Retina (tissue), 1 donor: Measurements from ENCODE around the gene ANKEF1.
"Not testable (repeated sequence)": the region's sequence is repeated elsewhere in the genome, so short reads cannot be mapped to it uniquely, and the experiment has no call there.

Experiments
- DNase-seq: peaks from one replicate; pipeline ENCODE4 v3.0.0-alpha.2; 2016

ANKEF1 gene

DNA sequence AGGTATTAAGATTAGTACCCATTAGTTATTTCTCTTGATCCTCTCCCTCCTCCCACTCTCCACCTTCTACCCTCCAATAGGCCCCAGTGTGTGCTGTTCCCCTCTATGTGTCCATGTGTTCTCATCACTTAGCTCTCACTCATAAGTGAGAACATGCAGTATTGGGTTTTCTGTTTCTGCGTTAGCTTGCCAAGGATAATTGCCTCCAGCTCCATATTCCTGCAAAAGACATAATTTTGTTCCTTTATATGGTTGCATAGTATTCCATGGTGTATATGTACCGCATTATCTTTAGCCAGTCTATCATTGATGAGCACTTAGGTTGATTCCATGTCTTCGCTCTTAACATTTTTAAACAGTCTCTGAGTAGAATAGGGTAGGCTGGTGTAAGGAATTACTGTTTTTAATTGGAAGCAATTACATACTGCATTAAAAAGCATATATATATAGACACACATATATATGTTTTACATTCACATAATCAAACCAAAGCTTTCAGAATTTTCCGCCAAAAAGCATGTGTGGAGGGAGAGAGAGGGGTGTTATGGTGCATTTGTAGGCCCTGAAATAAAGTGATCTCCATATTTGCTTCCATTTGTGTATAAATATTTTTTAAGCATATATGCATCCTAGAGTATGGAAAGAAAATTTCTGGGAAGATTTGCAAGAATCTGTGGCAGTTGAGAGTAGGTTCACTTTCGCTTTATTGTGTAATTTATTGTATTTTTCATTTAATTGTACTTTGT lies 709 bp upstream of the ANKEF1 start:
- no peak for DNase-seq

DNA sequence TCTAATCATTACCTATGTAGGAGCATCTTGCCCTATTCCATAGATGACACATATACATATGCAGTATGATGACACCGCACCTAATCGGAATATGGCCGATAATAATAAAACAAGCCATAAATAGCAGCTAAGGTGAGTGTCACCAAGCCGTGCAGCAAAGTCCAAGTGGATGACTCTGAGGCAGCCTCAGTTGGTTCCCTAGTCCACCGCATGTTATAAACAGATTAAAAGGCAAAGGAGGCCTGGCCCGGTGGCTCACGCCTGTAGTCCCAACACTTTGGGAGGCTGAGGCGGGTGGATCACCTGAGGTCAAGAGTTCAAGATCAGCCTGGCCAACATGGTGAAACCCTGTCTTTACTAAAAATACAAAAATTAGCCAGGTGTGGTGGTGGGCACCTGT lies 1.5 kb downstream of the ANKEF1 start:
- not testable (repeated sequence) for DNase-seq

DNA sequence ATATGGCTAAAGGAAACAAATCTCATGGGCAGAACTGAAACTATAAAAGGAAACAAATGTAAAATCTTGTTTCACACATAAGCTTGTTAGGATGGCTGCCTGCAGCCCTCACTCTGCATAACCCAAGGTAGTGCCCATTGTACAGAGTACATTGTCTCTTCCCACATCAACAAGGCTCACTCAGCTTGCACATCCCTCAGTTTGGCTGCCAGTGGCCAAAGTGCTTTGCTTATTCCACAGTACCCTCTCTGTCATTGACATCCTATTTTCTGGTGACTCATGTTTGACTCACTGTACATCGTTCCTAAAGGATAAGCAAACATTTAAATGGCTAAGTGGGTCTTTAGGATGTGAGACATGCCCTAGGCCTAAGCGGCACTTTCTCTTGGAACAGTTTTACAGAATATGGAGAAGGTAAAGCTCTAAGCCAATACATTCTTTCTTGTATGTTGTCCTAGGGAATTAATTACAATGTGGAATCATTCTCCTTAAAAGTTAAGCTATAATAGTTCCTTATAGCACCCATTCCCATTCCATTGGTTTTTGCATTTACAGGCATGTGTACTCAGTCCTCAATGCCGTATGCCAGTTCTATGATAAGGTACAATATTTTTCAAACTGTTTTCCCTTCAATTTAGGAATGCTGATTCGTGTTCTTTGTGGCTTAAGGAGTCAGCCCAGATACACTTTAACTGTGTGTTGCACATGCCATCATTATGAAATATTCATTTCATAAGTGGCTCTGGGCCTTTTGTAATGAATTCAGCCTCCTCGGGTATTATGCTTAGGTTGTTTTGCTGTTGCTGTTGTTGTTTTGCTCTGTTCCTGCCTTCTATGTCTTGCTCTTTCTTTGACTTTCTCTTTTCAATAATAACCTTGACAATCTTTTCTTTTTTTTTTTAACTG lies 5.5 kb downstream of the ANKEF1 start:
- no peak for DNase-seq

DNA sequence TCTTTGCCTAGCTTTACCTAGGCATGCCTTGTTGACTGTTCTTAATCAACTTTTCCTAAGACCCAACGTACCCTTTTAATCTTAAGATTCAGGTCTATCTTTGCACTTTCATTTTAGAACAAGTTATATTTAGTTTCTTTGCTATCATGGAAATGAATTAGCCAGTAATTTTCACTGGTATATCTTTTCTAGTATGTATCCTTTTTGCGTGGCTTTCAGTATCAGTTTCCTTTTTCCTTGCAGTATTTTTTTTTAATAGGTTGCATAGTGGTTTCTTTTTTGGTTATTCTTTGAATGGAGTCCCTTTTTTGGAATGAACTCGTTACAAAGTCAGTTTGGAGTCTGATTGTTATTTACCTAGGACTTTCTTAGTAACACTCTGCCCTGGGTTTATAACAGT lies 7.3 kb downstream of the ANKEF1 start:
- DNase-seq, result no peak

DNA sequence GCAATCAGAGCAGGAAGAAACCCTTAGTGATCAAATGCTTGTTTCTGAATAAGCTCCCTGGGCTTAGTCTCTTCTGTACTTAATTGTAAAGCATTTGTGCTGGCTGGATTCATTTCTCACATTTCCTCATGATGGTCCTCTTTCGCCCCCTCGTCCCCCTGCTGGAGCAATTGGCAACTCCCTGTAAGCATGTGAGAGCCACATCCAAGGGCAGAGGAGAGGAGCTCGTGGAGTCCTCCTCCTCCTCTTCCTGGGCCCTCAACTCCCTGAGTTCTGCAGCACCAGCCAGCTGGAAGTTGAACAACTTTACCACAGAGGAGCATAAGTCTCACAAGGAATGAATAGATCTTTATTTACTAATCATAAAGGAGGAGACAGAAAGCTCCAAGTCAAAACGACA lies 12.6 kb downstream of the ANKEF1 start:
- DNase-seq, result no peak

DNA sequence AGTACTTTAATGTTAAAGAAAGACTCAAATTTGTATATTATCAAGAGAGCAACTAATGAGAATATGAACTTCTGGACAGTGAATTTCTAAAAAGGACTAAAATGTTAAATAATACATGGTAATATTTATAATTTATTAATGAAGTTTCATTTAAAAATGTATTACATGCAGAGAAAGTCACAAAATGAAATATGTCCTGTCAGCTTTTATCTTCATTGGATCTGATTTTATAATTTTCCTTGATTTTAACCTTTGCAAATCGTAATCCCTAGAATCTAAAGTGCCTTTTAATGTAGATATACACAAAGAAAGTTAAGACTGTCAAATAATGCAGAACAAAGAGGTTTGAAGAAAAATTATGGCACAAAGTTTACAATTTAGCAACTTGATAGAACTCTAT lies 16.4 kb downstream of the ANKEF1 start:
- no peak for DNase-seq

DNA sequence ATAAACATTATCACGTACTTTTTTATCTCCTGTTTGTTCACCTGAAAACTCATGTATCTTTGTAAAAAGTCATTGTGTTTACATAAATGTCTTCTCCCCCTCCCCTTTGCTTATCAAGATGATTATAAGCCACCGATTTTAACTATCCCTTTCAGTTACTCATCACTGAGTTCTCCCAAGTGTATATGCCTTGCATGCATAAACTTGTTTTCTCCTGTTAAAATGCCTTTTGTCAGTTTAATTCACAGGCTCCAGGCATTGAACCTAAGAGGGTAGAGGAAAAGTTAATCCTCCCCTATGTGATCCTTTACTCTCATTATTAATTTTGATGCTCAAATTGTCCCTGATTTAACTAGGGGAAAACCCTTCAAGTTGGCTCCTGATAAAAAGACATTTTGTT lies 24.2 kb downstream of the ANKEF1 start:
- no peak for DNase-seq

DNA sequence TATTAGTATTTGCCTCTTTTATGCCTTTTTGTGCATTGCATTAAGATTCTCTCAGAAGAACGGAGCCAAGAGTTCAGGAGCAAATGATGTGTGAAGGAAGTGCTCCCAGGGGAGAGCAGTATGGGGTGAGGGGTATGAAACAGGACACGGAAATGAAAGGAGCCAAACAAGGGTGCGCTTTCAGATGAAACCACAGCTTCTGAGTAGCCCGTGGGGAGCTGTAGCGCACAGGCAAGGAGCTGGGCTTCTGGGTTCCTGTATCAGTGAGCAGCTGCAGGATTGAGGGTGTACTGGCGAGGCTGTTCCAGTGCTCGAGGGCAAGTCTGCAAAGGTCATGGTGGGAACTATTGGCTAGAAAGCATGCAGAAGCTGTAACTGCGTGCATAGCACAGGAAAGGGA lies 25.4 kb downstream of the ANKEF1 start:
- DNase-seq, result peak; percentile 56

DNA sequence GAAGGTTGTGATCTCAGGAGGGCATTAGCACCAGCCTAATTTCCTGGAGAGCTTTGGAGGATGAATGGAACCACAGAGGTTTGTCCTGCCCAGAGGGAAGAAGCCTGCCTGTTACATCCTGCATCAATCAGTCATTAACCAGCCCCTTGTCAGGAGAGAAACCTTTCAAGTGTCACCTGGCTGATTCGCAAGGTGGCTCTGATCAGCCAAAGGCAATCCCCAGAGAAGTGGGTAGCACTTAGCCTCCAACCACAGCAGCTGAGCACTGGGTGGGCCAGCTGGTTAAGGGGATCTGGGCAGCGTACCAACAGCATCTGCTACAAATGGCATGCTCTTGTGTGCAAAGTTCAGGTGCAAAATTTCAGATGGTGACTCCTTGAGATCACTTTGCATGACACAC lies 26.9 kb downstream of the ANKEF1 start:
- peak; percentile 33 for DNase-seq

DNA sequence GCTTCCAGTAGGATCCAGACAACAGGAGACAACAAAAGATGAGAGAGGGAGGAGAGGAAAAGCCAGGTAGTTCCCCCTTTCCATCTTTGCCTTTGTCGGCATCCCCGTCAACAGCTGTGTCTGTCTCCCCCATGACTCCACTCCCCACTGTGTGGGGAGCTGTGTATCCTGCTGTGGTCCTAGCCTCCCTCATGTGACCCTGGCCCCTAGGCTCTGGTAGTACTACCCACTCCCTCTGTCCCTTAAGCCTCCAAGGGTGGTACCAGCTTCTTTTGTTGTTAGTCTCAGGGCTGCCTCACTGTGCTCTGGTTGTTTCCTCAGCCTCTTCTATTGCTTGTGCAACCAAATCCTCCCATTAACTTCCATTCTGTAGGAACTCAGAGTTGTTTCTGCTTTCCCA lies 28.7 kb downstream of the ANKEF1 start:
- DNase-seq, result no peak

DNA sequence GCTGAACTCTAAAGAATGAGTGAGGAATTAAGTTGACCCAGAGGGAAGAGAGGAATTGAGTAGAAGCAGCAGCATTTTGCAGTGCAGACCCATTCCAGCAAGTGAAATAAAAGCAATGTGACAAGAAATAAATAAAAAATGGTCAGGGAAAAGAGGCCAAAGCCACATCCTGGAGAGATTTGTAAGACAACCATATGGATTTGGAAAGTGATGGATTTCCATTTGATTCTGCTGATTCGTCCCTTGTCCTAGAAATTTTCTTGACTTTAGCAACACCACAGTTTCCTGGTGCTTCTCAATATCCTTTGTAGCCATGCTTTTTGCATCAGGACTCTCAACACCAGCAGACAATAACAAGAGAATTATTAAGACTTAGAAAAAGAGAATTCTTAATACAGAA lies 29.8 kb downstream of the ANKEF1 start:
- no peak for DNase-seq

DNA sequence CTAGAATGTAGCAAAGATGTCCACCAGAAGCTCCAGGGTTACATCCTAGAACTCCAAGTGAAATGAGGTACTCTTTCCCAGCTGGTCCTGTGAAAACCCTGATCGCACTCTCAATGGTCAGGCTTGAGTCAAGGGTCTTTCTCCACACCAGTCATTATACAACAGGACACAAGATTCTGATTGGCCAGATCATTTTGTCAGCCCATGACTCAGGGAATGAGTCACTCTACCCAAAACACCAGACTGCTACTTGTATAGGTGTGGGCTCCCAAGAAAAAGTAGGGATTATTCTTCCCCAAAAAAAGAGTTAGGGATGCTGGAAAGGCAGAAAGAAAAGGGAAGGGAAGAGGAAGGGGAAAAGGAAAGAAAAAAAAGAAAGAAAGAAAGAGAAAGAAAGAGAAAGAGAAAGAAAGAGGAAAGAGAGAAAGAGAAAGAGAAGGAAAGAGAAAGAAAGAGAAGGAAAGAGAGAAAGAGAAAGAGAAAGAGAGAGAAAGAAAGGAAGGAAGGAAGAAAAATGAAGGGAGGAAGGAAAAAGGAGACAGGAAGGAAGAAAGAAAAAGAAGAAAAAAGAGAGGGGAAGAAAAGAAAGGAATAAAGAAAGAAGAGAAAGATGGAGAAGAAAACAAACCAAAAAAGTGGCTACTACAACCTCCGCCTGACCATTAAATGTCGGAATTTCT lies 30.5 kb downstream of the ANKEF1 start:
- no peak for DNase-seq

DNA sequence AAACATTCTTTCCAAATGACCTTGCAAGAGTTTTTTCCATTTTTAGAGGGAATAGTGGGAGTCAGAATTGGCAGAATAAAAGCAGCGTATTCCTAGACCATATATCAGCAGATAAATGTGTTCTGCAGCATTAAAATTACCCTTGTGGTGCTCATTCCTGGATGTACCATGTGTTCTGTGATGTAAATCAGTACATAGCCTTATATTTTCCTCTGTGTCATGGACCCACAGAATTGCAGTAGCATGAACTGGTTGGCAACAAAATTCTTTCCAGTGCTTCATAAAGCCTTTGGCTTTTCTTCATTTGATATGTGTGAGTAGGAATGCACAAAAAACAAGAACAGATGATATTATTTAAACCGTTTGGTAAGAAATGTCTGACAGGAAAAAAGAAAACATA lies 32.5 kb downstream of the ANKEF1 start:
- DNase-seq, result no peak

DNA sequence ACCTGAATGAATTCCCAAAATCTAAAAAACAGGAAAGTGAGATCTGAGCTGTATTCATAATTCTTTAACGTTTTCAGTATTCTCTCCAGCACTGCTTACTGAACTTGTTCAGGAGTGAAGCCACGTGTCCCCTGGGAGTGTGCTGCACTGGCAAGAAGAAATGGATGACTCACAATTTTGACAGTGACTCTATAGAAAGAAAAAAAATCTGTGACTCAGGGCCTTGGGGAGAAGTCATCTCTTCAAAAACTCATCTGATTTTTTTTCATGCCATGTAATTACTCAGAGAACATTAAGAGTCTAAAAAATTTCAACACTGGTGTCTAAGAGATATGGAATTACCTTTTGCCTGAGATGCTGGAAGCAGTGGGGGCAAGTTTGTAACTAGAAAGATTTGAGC lies 39.7 kb downstream of the ANKEF1 start:
- no peak for DNase-seq

DNA sequence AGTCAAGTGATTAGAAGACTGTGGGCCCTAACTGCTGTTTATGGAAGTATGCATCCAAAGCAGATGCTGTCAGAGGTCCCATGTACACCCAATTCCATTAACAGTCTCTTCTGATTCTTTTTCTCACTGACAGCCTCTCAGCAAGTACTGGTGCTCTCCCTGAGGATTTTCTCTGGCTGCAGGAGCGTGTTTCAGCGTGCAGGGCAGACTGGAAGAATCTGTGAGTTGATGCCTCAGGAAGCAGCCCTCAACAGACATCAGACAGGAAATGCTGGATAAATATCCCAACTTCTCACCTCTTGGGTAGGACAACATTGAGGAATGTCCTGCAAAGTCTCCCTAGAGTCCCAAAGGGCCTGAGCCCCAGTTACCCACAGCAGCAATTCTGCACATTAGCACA lies 40.8 kb downstream of the ANKEF1 start:
- no peak for DNase-seq

DNA sequence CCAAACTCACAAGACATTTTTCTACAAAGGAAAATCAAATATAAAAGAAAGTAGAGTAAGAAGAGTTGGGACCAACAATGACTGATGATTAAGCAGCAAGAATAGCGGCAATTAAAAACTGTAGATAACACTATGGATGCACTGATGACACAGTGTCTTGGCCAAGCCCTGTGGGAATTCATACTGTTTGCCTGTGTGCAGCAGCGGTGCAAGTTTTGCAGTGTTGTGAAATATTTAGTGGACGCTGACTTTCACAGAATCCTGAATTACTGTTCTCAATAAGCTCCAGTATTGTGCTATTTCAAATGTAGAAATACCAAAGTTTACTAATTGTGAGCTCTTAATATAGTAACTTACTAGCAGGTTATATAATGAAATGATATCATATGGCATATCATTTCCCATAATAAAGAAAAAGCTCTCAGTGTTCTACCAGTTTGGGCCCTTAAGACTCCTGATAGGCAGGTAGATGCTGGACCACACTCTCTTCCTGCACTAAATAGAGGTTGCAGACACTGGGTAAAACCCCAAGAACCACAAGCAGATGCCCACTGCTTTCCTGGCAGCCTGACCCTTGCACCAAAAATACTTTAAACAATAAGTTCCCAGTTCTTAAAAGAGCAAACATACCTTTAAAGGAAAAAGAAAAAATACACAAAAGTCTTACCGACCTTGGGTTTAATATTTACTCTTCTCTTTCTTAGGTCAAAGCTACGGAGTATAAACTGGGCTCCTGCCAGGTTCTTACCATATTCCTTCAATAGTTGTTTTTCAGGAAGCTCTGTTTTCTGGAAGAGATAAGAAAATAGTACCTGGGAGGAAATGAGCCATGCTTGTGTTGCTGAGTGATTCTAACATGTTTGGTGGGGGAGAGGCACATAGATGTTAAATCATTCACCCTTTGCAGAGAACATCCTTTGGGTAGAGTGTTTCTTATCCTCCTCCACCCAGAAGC lies 41.6 kb downstream of the ANKEF1 start:
- DNase-seq, result no peak

DNA sequence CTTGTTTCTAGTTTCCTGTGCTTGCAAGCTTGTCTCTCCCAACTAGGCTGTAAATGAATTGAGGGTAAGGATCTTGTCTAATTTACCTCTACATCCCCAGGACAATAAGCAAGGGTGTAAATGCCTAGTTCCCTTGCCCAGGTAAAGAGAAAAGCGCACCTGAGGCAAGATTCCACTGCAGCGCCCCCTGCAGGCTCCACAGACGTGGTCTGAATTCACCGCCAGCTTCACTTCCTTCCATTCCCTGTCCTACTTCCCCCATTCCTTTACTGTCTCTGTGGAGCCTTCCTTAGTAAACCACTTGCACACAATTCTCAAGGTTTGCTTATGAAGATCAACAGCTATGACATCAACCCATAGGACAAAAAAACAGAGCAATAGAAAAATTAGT lies 42.3 kb downstream of the ANKEF1 start:
- DNase-seq, result no peak

DNA sequence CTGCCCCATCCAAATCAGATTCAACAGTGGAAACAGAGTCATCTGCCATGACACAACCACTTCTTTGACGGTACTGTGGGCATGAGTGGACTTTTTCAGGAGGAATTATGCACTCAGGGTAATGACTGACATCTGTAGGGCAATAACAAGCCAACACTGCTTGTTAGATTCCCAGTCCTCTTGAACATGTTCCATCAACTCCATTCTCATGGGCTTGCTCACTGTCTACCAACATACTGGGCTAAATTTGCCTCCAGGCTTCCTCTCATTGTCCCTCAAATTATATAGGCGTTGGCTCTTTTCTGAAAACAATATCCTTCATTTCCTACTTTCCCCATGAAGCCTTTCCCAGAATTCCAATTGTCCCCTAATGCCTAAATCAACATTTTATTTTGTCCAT lies 43.1 kb downstream of the ANKEF1 start:
- no peak for DNase-seq

DNA sequence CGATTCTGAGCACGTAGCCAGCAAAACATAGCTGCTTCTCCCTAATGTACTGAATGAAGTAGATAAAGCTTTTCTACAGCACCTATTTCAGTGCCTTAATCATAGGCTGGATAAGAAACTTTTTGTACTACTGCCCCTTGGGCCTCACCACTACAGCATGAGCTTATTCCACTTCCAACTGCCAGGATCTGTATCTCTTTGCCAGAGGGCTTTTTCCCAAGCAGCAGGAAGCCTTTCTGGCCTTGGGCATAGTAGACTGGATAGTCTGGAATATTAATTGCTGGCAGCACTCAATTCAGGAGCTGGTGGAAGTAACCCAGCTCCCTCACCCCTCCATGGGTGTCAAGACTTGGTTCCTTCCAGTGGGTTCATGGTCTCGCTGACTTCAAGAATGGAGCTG lies 43.6 kb downstream of the ANKEF1 start:
- DNase-seq, result no peak

DNA sequence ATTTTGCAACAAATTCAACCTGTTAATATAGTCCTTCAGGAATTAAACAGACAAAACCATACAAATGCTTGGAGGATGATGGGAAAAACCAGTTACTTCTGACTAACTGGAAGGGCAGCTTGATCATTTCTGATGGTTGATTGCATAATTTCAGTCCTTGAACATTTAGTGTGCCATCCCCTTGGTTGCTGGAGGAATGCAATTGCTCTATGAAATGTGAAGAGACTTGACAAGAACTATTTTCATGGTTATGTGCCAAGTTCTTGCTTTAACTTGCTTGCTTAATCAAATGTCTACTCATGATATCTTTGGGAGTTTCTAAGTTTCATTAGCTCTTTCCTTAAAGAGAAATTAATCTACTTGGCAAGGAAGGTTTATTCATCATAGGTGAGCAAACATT lies 45.2 kb downstream of the ANKEF1 start:
- DNase-seq, result no peak

DNA sequence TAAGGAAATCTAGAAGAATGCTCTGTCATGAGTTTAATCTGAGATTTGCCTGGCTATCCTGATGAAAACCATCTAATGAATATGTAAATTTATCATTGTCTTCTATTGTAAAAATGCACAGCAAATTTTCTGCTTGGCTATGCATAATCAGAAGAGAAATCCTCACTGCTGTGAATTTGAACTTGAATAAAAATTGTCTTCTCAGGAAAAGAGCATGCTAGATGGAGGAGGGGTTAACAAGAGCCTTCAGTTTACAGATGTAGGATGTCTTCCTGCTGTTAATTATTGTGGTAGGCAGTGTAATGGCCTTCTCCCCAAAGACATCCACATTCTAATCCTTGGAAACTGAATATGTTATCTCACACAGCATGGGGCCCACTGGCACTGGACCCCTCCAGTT lies 45.8 kb downstream of the ANKEF1 start:
- no peak for DNase-seq

DNA sequence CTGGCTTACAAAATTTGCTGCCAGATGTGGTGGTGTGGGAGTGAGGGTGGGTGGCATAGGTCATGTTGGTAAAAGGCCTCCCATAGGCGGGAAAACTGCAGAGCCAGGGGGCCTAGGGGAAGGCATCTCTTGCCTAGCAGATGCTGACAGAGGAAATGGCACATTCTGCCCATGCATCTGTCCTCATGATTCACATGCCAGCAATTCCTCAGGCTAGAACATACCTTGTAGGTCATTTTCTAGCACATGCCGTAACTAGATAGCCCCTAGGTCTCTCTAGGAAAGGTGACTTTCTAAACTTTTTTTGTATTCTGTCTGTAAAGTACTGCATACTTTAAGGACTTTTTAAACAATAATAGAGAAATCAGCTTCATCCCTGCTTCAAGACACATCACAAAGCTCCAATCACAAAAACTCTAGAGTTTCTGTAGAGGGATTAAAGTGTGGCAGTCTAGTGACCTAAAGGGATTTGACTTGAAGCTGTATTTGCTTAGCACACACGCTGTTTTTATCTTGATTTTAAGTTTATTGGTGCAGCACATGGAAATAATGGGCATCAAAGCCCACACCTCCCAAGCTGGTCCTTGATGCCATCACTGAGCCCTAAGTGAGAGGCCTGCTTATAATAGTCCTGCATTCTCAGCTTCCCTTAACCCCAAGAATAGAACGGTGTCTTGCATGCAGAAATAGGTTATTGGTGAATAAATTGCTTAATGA lies 55.2 kb downstream of the ANKEF1 start:
- DNase-seq, result no peak
